HG03196 (cell line): ENCODE data around the gene CDH9.

Source experiments
- ATAC-seq: cut with Tn5 transposase; IDR thresholded peaks from one replicate; pipeline ENCODE4 v1.9.1; 2021; ENCODE audit not compliant: unreplicated experiment

CDH9 gene

GRCh38 chr5:26843677-26844076 is 194.7 kb downstream of the CDH9 start:
- no peak for ATAC-seq

GRCh38 chr5:26833596-26833995 is 204.8 kb downstream of the CDH9 start:
- ATAC-seq, result no peak
